Prostate gland (tissue), 2 donors: ENCODE results near the gene NFE2L3. TPM values are rescaled to one million over a fixed set of nuclear protein-coding genes. Genes with fewer than 3 reads are reported as not detected.

Experiments used
- DNase-seq: peaks from one replicate; pipeline ENCODE4 v3.0.0-alpha.2; 2019; ENCODE audit warnings: low spot score
- H3K27ac ChIP-seq, 2 donors: fragments of 200-600 bp; sonication (generic); 2 replicates each; pipeline ENCODE4 v1.5.1; 2017 to 2019
- H3K27me3 ChIP-seq: fragments of 200-600 bp; sonication (generic); replicated peaks from 2 replicates; pipeline ENCODE4 v1.5.1; 2019; ENCODE audit not compliant: insufficient read depth
- H3K36me3 ChIP-seq, 2 donors: fragments of 200-600 bp; sonication (generic); 1 replicate in 1 of 2; 2 replicates in 1 of 2; pipeline versions ENCODE4 v1.5.1 to v1.8.1; 2017 to 2019
- H3K4me1 ChIP-seq: fragments of 200-600 bp; sonication (generic); replicated peaks from 2 replicates; pipeline ENCODE4 v1.5.1; 2019
- H3K4me3 ChIP-seq, 2 donors: fragments of 200-600 bp; sonication (generic); 2 replicates each; pipeline ENCODE4 v1.5.1; 2017 to 2019
- H3K9me3 ChIP-seq: fragments of 200-600 bp; sonication (generic); 2 replicates; pipeline ENCODE4 v1.5.1; 2017
- POLR2A ChIP-seq: fragments of 450-650 bp; IDR thresholded peaks from one replicate; pipeline ENCODE4 v1.6.1; 2016; ENCODE audit warnings: antibody characterized with exemption, mild to moderate bottlenecking
- POLR2AphosphoS5 ChIP-seq: sonication (generic); formaldehyde crosslinking; IDR thresholded peaks from one replicate; pipeline ENCODE4 v1.6.1; 2017; ENCODE audit warnings: antibody characterized with exemption
- WGBS: methylation state at CpG from one replicate; pipeline ENCODE4 v1.1.5; 2018; 5-methylcytosine and 5-hydroxymethylcytosine counted together
- intact Hi-C: fragments of 100-400 bp; cut with DNase I; formaldehyde crosslinking; loops from one replicate; pipeline ENCODE4 v1.14.2; 2022
- total RNA-seq, 2 donors: library from RNA; depleted of rRNA; stranded (reverse); fragments of >200 nt; gene quantifications; one replicate each; pipeline ENCODE4 v1.1.0, GENCODE V29; 2016
- TF ChIP-seq, protein P1 (sequence below), 4 experiments: fragments of 200-600 bp in 2 of 4; fragments of 450-650 bp in 2 of 4; sonication (generic) in 2 of 4; IDR thresholded peaks; 1 replicate in 3 of 4; 2 replicates in 1 of 4; pipeline ENCODE4 v1.5.1; 2016 to 2019; ENCODE audit warnings: antibody characterized with exemption in 4 of 4, mild to moderate bottlenecking in 2 of 4, moderate library complexity in 2 of 4

The NFE2L3 gene
- total RNA-seq, 2 donors from 2014 or later: 2.0 to 4.3 TPM

DNA sequence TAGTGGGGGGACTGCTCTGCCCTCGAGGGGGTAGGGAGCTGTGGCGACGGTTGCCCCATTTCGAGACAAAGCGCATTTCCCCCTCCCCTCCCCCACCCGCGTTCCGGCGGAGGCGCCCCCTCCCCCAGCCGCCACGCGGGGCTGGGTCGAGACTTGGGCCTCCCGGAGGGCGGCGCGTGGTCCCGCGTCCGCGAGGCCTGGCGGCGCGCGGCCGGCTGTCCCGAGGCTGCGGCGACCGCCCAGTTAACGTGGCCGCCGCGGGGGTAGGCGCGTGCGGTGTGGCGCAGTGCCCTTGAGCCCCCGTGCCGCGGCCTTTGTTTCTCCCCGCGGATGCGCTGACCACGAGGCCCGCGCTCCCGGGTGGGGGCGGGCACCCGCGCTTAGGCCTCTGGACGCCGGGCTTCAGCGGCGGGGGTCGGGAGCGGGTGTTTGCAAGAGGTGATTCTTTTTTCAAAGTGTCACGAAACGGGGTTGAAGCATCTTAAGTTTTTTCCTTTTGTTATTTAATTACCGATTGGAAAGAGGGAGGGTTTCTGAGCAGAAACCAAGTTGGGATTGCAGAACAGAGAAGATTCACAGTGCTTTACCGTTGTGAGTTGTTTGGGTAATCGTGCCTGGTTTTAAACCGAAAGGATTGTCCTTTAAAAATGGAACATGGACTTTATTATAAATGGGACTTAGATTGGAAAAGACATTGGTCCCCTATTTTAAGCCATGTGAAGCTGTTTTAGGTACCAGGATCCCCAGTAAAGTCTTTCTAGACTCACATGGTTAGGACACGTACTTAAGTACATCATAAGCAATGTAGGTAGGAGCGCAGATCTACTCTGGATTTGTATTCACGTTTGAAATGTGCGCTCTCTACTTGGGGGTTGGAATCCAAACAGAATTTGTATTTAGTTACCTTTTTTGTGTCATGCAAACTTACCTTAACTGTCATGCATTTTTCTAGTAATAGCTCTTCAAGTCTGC is 50.3 kb downstream of the NFE2L3 start:
- intact Hi-C loops: loop anchor here (5.0 kb wide), 2 partner anchors 950 to 965 kb away; partner anchors contain the start of genes HOXA3 and HOXA9
- no peaks in the 10 kb centered on the region for H3K9me3 ChIP-seq
- WGBS: under 1% methylated on average over 27 of the region's 68 CpGs
- H3K4me1 ChIP-seq: peaks cover 5% of the 10 kb centered on the region
- TF ChIP-seq, protein P1, sequence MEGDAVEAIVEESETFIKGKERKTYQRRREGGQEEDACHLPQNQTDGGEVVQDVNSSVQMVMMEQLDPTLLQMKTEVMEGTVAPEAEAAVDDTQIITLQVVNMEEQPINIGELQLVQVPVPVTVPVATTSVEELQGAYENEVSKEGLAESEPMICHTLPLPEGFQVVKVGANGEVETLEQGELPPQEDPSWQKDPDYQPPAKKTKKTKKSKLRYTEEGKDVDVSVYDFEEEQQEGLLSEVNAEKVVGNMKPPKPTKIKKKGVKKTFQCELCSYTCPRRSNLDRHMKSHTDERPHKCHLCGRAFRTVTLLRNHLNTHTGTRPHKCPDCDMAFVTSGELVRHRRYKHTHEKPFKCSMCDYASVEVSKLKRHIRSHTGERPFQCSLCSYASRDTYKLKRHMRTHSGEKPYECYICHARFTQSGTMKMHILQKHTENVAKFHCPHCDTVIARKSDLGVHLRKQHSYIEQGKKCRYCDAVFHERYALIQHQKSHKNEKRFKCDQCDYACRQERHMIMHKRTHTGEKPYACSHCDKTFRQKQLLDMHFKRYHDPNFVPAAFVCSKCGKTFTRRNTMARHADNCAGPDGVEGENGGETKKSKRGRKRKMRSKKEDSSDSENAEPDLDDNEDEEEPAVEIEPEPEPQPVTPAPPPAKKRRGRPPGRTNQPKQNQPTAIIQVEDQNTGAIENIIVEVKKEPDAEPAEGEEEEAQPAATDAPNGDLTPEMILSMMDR (IDR thresholded peaks at IDR 0.05): no peak
- peak; percentile 31 for TF ChIP-seq POLR2AphosphoS5
- DNase-seq: no peak
- peak overlapping the region; percentile 100 for H3K27ac ChIP-seq
- H3K36me3 ChIP-seq: no peaks in the 10 kb centered on the region
- H3K27me3 ChIP-seq: no peaks in the 10 kb centered on the region
- H3K4me3 ChIP-seq: peak overlapping the region; percentile 93 to 99

DNA sequence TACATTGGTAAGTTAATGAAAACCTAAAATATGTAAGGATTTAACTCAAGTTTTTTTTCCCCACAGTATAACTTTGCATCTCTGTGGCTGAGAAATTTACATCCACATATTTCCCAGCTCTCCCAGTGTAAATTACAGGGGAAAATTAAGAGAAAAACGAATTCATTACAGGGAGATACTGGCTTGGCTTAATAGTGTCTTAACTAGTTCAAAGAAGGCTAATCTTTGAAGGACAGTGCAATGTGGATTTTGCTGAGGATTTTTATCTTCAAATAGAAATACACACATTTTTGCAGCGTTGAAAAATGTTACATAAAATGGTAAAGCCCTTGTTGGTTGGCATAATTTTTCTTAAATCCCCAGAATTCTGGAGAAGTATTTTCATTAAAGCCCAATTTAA is 51.0 kb downstream of the NFE2L3 start:
- intact Hi-C loops: loop anchor here (5.0 kb wide), 2 partner anchors 949 to 964 kb away; partner anchors contain the start of genes HOXA3 and HOXA9
- H3K27me3 ChIP-seq: no peaks in the 10 kb centered on the region
- H3K27ac ChIP-seq: peak overlapping the region; percentile 100
- no peak for DNase-seq
- TF ChIP-seq, protein P1 (IDR thresholded peaks at IDR 0.05): no peak
- TF ChIP-seq POLR2AphosphoS5 (no peak), POLR2A (no peak)
- peaks cover 5% of the 10 kb centered on the region for H3K4me1 ChIP-seq
- 9% methylated on average over 2 of the region's 2 CpGs for WGBS
- H3K9me3 ChIP-seq: no peaks in the 10 kb centered on the region
- no peaks in the 10 kb centered on the region for H3K36me3 ChIP-seq
- peak overlapping the region; percentile 93 to 99 for H3K4me3 ChIP-seq

DNA sequence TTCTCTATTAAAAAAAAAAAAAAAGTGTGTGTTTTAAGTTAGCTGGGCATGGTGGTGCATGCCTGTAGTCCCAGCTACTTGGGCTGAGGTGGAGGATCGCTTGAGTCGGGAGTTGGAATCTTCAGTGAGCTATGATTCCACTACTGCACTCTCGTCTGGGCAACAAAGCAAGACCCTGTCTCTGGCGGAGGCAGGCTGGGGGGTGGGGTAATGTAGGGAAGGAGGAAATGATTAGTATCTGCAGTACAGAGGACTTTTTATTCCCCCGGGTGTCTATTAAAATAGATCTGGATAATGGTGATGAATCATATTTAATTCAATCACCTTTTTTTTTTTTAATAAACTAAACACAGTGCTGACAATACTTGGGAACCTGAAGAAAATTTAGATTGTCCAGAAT is 56.0 kb downstream of the NFE2L3 start:
- intact Hi-C loops: no loop called here
- no peak overlapping the region for H3K27ac ChIP-seq
- peaks cover 5% of the 10 kb centered on the region for H3K4me1 ChIP-seq
- no peaks in the 10 kb centered on the region for H3K36me3 ChIP-seq
- DNase-seq: no peak
- TF ChIP-seq POLR2AphosphoS5 (no peak), POLR2A (no peak)
- TF ChIP-seq, protein P1 (IDR thresholded peaks at IDR 0.05): no peak
- WGBS: 75% methylated on average over 5 of the region's 5 CpGs
- H3K4me3 ChIP-seq: no peak overlapping the region
- no peaks in the 10 kb centered on the region for H3K27me3 ChIP-seq
- H3K9me3 ChIP-seq: no peaks in the 10 kb centered on the region

DNA sequence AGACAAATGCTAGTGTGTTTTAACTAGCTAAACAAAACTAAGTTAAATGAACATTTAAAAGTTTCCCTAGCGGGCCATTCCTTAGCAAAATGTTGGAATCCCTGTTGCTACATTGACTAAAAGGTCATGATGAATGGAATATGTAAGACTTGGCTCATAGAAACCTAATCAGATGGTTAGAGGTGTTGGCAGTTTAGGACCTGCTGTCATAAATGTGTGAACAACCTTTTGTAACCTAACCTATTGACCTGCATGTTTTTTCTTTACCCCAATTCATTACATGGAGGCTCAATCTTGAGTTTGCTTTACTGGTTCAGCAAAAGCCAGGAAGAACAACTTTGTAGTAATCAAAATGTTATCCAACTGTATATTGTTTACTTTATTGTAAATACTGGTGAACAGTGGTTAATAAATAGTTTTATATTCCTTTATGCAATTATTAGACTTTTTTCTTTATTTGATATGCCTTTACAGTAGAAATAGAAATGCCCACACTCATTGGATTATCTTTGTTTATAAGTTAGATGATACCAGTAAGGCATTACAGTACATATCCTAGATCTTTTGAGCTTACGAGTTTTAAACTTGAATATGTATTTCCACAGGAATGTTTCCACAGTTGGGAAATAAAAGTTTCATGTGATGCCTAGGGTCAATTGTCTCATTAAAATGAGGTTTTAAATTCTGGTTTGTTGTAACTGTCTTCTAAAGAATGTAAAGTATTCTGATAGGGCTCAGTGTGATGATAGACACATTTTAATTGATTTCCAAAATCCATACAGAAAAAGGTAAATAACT is 61.1 kb downstream of the NFE2L3 start:
- intact Hi-C loops: no loop called here
- H3K36me3 ChIP-seq: no peaks in the 10 kb centered on the region
- WGBS: 88% methylated on average over 2 of the region's 2 CpGs
- no peak overlapping the region for H3K4me3 ChIP-seq
- no peak overlapping the region for H3K27ac ChIP-seq
- no peaks in the 10 kb centered on the region for H3K4me1 ChIP-seq
- TF ChIP-seq POLR2AphosphoS5: no peak
- no peak for TF ChIP-seq POLR2A
- TF ChIP-seq, protein P1 (IDR thresholded peaks at IDR 0.05): no peak
- no peaks in the 10 kb centered on the region for H3K9me3 ChIP-seq
- no peaks in the 10 kb centered on the region for H3K27me3 ChIP-seq
- no peak for DNase-seq
